WTC11 (cell line): ENCODE results near the gene OPCML.

Experiments used
- ATF3 ChIP-seq: sonication (generic); formaldehyde crosslinking; conservative IDR thresholded peaks from 2 replicates; pipeline ENCODE4 v1.8.1; 2022; ENCODE audit warnings: mild to moderate bottlenecking, missing genetic modification reagents
- CBFB ChIP-seq: sonication (generic); formaldehyde crosslinking; IDR thresholded peaks from 2 replicates; pipeline ENCODE4 v1.8.1; 2022; ENCODE audit warnings: mild to moderate bottlenecking, low read depth, missing genetic modification reagents
- CTCF ChIP-seq: fragments of 200-600 bp; IDR thresholded peaks from 2 replicates; pipeline ENCODE4 v1.8.0; 2022; ENCODE audit warnings: antibody characterized with exemption
- FOXP1 ChIP-seq: sonication (generic); formaldehyde crosslinking; IDR thresholded peaks from 2 replicates; pipeline ENCODE4 v1.8.0; 2022; ENCODE audit warnings: missing genetic modification reagents, mild to moderate bottlenecking, moderate library complexity, borderline replicate concordance
- FOXP4 ChIP-seq: sonication (generic); formaldehyde crosslinking; IDR thresholded peaks from 2 replicates; pipeline ENCODE4 v1.8.0; 2022; ENCODE audit warnings: mild to moderate bottlenecking, missing genetic modification reagents
- GTF2I ChIP-seq: fragments of 250-450 bp; sonication (Bioruptor Pico); conservative IDR thresholded peaks from 2 replicates; pipeline ENCODE4 v1.4.0; 2021; ENCODE audit warnings: mild to moderate bottlenecking
- JUN ChIP-seq: sonication (generic); formaldehyde crosslinking; IDR thresholded peaks from 2 replicates; pipeline ENCODE4 v1.8.0; 2023; ENCODE audit warnings: mild to moderate bottlenecking, missing genetic modification reagents
- KAT7 ChIP-seq: sonication (generic); formaldehyde crosslinking; IDR thresholded peaks from 2 replicates; pipeline ENCODE4 v1.8.1; 2023; ENCODE audit warnings: missing genetic modification reagents, mild to moderate bottlenecking, borderline replicate concordance
- NFYB ChIP-seq: sonication (generic); formaldehyde crosslinking; conservative IDR thresholded peaks from 2 replicates; pipeline ENCODE4 v1.8.0; 2022; ENCODE audit warnings: low read depth, missing genetic modification reagents
- OVOL2 ChIP-seq: fragments of 250-450 bp; sonication (Bioruptor Pico); IDR thresholded peaks from 2 replicates; pipeline ENCODE4 v1.9.0; 2021; ENCODE audit warnings: mild to moderate bottlenecking, borderline replicate concordance
- TCF7 ChIP-seq: sonication (generic); formaldehyde crosslinking; IDR thresholded peaks from 2 replicates; pipeline ENCODE4 v1.8.0; 2022; ENCODE audit warnings: mild to moderate bottlenecking, low read depth, missing genetic modification reagents, moderate library complexity
- TEAD4 ChIP-seq: sonication (generic); formaldehyde crosslinking; IDR thresholded peaks from 2 replicates; pipeline ENCODE4 v1.8.0; 2022; ENCODE audit warnings: mild to moderate bottlenecking, missing genetic modification reagents
- USF2 ChIP-seq: sonication (generic); formaldehyde crosslinking; IDR thresholded peaks from 2 replicates; pipeline ENCODE4 v1.8.1; 2023; ENCODE audit warnings: mild to moderate bottlenecking, missing genetic modification reagents, moderate library complexity
- ZNF121 ChIP-seq: sonication (generic); formaldehyde crosslinking; IDR thresholded peaks from 2 replicates; pipeline ENCODE4 v1.8.0; 2023; ENCODE audit warnings: missing genetic modification reagents

GRCh38 chr11:132373405-132374143 is 1158.7 kb downstream of the OPCML start:
- TF ChIP-seq CTCF: no peak
- TF ChIP-seq KAT7: no peak
- no peak for TF ChIP-seq NFYB
- no peak for TF ChIP-seq ZNF121
- no peak for TF ChIP-seq FOXP1
- TF ChIP-seq FOXP4: no peak
- no peak for TF ChIP-seq JUN
- TF ChIP-seq USF2 (CRISPR knock-in tag): no peak
- no peak for TF ChIP-seq ATF3 (CRISPR knock-in tag)
- TF ChIP-seq GTF2I (CRISPR knock-in tag): no peak
- TF ChIP-seq OVOL2 (CRISPR knock-in tag): no peak
- no peak for TF ChIP-seq TEAD4 (CRISPR knock-in tag)
- TF ChIP-seq TCF7 (CRISPR knock-in tag): no peak
- TF ChIP-seq CBFB (CRISPR knock-in tag): no peak
